Posterior vena cava (tissue), 2 donors: ENCODE measurements around the gene TNPO3. TPM values are rescaled to one million over a fixed set of nuclear protein-coding genes. Genes with fewer than 3 reads are reported as not detected.
"Not testable (repeated sequence)": the region's sequence is repeated elsewhere in the genome, so short reads cannot be mapped to it uniquely, and the experiment has no call there.

Source experiments
- DNase-seq: peaks from one replicate; pipeline ENCODE4 v3.0.0-alpha.2; 2020; ENCODE audit warnings: low spot score
- intact Hi-C, 2 donors: fragments of 100-400 bp; cut with DNase I; formaldehyde crosslinking; loops; one replicate each; pipeline versions ENCODE4 v1.14.1 to v1.14.2; 2022 to 2023
- total RNA-seq, 2 donors: library from RNA; stranded (reverse); fragmentation: NEBNext Ultra II Directional; extraction: Animal tissue kit (Norgen Biotek cat#: 25700); gene quantifications; one replicate each; pipeline ENCODE4 v1.2.1, GENCODE V29; 2021
- donor health status: DM: yes; HTN: yes; CAD: no.
- donor health status: DM: yes; HTN: yes; CAD: no.

Gene TNPO3
- total RNA-seq, 2 donors from 2014 or later = 25.4 to 27.9 TPM

DNA sequence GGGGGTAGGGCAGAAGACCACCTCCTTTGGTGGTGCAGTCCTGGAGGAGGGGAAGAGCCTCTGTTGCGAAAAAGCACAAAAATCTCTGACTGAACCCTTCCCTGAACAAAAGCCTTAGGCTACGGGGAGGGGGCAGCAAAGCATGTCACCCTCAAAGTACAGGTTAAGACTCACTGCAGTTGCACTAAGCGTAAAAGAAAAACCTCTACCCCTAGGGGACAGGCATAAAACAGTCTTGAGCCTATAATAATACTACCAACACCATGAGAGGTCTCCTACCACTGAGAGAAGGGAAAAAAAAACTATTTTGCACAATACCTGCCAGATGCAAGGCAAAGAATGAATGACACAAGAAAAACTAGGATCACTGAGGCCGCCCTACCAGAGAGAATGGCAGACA is 17.3 kb downstream of the TNPO3 start:
- intact Hi-C loops = no loop called here
- DNase-seq = no peak

- intact Hi-C loops = no loop called here
- no peak for DNase-seq
Measured at GRCh38 chr7:129032017-129032416, 22.9 kb downstream of the TNPO3 start.

DNA sequence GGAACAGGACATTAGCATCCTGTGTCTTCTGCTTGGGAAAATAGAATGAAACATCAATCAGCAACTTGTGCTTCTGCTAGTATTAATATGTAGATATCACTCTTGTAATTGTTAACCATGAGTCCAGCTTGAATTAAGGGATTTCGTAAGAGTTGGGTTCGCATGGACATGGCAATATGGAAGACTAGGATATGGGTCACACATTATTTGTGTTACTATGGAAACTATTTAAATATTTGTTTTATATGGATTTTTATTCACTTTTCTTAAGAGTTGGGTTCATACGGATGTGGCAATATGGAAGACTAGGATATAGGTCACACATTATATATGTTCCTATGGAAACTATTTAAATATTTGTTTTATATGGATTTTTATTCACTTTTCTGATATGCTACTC is 24.5 kb downstream of the TNPO3 start:
- intact Hi-C loops = no loop called here
- DNase-seq = no peak

DNA sequence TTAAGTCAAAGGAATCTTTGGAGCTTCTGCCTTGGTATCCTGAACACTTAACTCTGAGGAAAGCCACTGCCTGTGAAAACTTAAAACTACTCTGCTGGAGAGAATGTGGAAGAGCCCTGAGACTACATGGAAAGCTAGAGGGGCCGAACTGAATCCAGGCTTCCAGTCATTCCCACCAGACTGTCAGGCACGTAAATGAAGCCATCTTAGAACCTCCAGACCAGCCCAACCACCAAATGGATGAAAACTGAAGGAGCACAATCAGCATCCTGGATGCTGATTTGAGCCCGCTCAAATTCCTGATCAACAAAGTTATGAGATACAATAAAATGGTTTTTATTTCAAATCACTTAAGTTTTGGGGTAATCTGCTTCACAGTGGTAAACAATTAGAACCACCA is 30.8 kb downstream of the TNPO3 start:
- no peak for DNase-seq
- intact Hi-C loops = no loop called here

DNA sequence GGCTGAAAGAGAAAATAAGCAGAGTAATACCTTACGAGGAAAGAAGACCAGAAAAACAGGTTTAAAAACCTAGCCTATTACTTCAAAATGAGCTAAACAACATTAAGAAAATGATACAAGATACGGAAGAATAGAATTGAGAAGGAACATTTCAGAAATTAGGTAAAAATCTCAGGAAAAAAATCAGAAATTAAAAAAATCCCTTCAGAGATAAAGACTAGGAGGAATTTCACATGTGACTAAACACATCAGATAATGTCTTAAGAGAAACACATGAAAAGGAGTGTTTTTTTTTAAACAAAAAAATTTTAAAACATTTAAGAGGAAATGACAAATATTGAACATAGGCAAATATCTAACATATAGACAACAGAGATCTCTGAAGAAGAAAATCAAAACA is 33.3 kb downstream of the TNPO3 start:
- intact Hi-C loops = no loop called here
- no peak for DNase-seq

DNA sequence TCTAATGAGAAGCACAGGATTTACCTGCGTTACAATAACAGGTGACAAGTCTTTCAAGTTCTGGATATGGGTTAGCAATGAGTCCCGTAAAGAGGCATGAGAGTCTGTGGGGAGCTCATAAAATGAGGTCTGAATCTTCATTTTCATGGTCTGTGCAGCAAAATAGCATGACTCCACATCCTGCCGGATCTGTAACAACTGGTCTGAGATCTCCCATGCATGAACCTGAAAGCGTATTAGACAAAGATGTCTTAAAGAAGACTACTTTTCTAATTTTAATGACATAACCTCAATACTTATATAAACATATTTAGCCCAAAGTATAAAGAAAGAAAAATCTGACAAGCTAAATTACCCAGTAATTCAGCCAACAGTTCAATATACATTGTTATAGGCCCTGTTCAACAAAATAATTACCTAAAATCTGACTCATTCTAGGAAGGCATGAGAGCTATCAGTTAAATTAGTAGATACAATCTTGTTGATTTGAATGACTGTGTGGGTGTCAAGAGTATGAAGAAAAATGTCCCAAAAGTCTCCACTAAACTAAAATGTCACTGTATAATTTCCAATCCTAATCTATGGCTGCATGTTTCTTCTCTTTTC is 36.9 kb downstream of the TNPO3 start:
- intact Hi-C loops = no loop called here
- no peak for DNase-seq

- no peak for DNase-seq
- intact Hi-C loops = no loop called here
Measured at GRCh38 chr7:129017264-129017663, 37.6 kb downstream of the TNPO3 start.

- no peak for DNase-seq
- intact Hi-C loops = no loop called here
Measured at GRCh38 chr7:129014501-129015101, 40.3 kb downstream of the TNPO3 start.

- DNase-seq = no peak
- intact Hi-C loops = no loop called here
Measured at GRCh38 chr7:129013048-129013724, 41.7 kb downstream of the TNPO3 start.

GRCh38 chr7:129012641-129013040 is 42.3 kb downstream of the TNPO3 start:
- intact Hi-C loops = no loop called here
- no peak for DNase-seq

- intact Hi-C loops = no loop called here
- DNase-seq = no peak
Measured at GRCh38 chr7:129010075-129010474, 44.8 kb downstream of the TNPO3 start.

- intact Hi-C loops = no loop called here
- no peak for DNase-seq
Measured at GRCh38 chr7:129009437-129009836, 45.5 kb downstream of the TNPO3 start.

- intact Hi-C loops = no loop called here
- no peak for DNase-seq
Measured at GRCh38 chr7:129008645-129009414, 46.1 kb downstream of the TNPO3 start.

GRCh38 chr7:129007572-129007971 is 47.3 kb downstream of the TNPO3 start:
- intact Hi-C loops = no loop called here
- no peak for DNase-seq

- DNase-seq = no peak
- intact Hi-C loops = no loop called here
Measured at GRCh38 chr7:129006636-129007414, 48.1 kb downstream of the TNPO3 start.

DNA sequence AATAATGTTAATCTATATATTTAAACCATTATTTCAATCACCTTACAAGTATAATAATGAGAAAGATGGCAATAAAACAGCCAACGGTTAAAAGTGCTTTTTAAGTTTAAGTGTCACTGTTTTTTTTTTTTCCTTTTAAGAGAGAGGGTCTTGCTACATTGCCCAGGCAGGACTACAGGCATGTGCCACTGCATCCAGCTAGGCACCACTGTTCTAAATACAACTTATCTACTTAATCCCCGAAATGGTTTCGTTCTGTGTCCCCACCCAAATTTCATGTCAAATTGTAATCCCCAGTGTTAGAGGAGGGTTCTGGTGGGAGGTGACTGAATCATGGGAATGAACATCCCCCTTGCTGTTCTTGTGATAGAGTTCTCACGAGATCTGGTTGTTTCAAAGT is 49.7 kb downstream of the TNPO3 start:
- DNase-seq = no peak
- intact Hi-C loops = no loop called here

DNA sequence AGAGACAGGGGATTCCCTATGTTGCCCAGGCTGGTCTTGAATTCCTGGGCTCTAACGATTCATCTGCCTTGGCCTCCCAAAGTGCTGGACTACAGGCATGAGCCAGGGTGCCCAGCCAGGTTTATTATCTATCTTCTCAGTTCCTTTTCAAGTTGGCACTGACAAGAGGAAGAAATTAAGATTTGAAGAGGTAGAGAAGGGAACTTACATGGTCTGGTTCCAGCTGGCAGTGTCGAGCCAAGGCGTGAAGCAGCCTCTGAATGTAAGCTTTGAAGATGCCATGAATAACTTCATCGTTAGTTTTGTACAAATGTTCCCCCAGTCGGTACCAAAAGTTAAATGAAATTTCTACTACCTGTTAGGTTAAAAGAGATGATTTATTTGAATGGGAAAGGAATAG is 57.7 kb downstream of the TNPO3 start:
- no peak for DNase-seq
- intact Hi-C loops = no loop called here

GRCh38 chr7:128994560-128994959 is 60.4 kb downstream of the TNPO3 start:
- DNase-seq, intact Hi-C loops: not testable (repeated sequence)

GRCh38 chr7:128993419-128993818 is 61.5 kb downstream of the TNPO3 start:
- DNase-seq = no peak

GRCh38 chr7:128989961-128990360 is 65.0 kb downstream of the TNPO3 start:
- DNase-seq = no peak

More at GRCh38 chr7:128993419-128993818, 61.5 kb downstream of the TNPO3 start:
- intact Hi-C loops = no loop called here

More at GRCh38 chr7:128989961-128990360, 65.0 kb downstream of the TNPO3 start:
- intact Hi-C loops = no loop called here
